GM19372 (cell line): ENCODE measurements around the gene ECI1.
"Not testable (repeated sequence)": the region's sequence is repeated elsewhere in the genome, so short reads cannot be mapped to it uniquely, and the experiment has no call there.

Experiments used
- ATAC-seq: cut with Tn5 transposase; IDR thresholded peaks from one replicate; pipeline ENCODE4 v1.9.1; 2021; ENCODE audit warnings: mild to moderate bottlenecking, low read depth, moderate library complexity; ENCODE audit not compliant: unreplicated experiment

ECI1 gene

DNA sequence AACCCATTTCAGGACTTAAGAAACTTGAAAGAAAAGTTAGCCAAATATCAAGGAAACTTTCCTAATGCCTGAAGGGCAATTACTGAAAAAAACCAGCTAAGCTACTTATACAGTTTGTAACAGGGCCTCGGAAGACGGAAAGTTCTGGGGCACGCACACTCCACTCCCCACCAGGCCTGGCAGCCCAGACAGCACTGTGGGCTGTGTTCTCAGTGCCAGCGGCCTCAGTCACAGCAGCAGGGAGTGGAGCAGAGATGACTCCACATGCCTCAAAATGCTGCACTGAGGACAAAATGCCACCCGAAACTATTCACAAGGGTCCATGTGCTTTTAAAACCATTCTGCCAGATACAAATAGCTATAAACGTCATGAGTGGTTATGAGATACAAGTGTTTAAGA lies 6.3 kb upstream of the ECI1 start:
- ATAC-seq: no peak

DNA sequence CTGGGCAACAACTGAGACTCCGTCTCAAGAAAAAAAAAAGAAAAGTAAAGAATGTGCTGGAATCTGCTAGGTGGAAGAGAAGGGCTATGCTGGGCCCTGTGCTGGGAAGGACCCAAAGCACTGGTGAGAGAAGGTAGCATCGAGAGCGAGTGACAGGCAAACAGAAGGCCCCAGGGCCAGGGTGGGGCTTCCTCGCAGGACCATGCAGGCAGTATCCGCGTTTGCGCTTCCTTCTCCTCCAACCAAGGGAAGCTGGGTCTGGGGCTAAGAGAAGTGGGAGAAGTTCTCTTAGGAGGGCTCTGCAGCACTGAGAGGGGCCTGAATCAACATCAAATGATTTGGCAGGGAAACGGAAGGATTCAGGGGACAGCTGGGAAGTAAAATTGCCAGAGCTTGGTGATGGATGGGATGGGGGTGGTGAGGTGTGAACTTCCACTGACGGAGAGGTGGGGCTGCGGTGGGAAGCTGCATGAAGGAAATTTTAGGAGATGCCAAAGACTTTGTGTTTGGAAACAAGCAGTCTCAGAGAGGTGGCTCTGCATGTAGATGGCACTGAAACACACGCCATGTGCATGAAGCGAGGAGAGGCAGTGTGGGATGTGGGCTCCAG lies 5.2 kb upstream of the ECI1 start:
- ATAC-seq: no peak

DNA sequence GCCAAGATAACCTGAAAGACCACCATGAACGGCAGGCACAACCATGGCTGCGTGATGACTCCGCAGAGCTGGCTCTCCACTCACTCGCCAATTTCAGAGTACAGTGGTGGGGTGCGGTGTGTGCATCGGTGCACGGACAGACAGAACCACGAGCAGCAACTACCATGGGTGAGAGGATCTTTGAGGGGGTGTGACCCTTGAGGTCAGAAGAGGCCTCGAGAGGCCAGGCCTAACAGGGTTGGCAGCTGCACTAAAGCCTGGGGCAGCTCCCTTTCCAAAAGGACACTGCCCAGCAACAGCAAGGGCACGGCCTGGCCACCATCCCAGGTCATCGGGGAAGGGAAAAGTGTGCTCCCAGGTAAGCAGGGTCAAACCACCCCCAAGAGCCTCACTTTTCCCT lies 1.9 kb upstream of the ECI1 start:
- no peak for ATAC-seq

DNA sequence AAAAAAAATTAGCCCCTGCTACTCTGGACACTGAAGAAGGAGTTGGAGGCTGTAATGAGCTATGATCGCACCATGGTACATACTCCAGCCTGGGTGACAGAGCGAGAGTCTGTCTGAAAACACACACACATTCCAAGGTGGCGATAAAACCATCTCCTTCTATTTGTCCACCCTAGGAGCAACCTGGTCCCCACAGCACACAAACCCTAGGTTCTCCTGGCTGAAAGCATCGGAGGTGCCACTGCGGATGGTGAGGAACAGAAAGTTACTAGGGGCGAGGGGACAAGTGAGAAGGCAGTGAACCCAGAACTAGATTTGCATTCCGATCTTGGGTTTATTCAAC lies 1.4 kb upstream of the ECI1 start:
- no peak for ATAC-seq

DNA sequence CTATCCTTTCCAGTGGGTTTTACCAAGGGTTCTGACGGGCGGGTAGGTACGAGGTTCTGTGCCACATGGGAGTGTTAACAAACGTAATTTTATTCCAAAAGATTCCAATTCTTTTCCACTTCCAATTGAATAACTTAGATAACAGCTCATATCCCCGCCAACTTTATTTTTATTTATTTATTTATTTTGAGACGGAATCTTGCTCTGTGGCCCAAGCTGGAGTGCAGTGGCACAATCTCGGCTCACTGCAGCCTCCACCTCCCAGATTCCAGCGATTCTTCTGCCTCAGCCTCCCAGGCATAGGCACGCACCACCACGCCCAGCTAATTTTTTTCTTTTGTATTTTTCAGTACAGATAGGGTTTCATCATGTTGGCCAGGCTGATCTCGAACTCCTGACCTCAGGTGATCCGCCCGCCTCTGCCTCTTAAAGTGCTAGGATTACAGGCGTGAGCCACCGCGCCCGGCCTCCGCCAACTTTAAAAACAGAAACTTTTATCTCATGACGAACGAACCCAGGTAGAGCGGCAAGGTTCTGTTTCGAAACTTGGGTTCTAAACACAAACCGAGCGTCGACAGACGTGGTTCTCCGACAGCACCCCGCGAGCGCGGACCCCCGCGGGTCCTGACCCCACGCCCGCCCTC lies 613 bp downstream of the ECI1 start:
- no peak for ATAC-seq

DNA sequence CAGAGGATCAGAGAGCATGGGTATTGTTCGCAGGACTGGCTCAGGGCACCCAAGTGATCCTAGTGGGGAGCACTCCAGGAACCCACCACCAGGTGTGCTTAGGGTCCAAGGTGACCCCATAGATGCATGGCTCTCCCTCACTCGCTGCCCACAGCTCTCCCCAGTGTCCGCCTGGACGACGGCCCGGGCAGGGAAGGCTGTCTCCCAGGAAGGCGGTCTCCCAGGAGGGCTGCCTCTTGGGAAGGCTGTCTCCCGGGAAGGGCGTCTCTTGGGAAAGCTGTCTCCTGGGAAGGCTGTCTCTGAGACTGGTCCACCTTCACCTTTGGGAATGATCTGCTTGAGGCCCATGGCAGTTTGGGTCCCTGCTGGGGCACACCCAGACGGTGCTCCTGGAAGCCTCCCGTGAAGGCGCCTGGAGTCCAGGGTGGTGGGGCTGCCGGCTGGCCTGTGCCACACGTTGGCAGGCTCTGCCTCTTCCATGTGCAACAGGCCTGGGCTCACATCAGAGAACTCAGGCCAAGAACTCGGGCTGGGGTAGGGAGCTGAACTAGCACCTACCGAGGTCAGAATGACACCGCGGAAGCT lies 5.0 kb downstream of the ECI1 start:
- no peak for ATAC-seq

DNA sequence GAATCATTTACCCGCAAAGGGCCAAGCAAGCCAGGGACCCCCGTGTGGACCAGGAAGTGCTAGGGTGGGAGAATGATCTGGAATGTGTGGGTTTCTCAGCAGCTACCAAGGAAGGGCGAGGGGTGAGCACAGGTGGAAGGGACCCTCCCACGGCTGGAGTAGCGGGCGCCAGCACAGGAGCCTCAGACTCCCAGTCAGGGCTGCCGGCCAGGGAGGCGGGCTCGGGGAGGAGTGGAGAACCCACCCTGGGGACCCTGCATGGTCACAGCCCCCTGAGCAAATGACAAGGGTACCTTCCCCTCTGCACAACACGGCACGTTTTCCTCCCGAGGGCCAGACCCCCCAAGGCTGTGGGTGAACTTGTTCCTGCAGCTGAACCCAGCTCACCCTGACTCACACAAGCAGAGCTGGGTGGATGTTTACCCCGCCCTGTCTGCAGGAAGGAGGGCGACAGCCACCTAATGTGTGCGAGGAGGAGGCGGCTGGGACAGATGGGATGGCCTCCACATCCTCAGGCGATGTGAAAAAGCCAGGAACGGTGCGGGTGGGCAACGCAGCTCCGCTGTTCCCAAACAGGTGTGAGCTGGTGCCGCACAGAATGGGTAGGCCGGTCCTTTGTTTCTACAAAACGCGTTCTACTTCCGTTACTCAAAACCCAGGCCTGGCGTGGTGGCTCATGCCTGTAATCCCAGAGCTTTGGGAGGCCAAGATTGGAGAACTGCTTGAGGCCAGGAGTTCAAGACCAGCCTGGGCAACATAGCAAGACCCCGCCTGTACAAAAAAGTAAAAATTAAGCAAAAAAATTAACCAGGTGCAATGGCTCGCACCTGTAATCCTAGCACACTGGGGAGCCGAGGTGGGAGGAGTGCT lies 6.2 kb downstream of the ECI1 start:
- no peak for ATAC-seq

DNA sequence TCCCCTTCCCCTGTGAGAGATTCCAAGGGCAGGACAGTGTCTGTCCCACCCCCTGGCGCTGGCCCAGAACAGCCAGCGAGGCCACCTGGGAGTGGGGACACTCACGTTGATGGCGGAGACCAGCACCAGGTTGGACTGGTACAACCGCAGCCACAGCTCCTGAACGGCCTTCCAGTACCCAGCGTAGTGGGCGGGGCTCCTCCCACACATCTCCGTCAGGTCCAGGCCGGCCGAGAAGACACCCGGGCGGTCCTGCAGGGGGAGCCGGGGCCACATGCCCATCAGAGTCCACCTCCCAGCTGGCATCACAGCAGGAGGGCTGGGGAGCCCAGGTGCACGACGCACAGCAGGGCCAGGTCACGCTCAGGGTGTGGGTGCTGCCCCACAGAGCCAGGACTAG lies 7.1 kb downstream of the ECI1 start:
- ATAC-seq: no peak

DNA sequence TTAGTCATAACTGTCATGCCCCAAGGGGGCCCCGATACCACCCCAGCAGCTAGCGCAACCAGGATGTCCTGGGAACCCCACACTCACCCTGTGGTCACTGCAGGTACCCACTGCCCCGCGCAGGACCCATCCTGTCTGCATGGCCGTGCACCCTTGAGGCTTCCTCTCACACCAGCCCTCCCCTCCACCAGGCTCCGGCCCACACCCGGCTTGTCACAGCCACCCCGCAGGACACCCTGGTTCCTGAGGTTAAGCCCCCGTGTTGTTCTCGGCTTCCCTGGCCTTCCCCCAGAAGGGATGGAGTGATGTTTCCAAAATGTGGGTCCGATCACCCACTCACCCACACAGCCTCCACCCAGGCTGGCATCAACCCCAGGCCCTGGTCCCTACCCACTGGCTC lies 7.6 kb downstream of the ECI1 start:
- ATAC-seq: no peak

DNA sequence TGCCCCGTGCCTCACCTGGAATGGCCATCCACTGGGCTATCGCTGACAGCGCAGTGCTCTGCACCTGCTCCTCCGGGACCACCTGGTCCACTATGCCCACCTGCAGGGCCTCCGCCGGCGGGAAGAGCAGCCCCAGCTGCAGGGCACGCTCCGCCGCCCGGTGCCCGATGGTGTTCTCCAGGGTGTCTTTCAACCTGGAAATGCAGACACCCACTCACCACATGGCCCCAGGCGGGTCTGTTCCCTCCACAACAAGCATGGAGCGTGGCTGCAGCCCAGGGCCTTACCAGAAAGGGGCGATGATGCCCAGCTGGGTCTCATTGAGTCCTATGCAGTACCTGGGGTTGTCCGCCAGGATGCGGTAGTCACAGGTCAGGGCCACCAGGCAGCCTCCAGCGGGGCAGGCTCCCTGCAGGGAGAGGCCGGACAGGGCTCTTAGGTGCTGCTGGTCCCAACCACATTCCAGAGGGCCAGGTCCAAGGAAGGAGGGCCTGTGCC lies 8.3 kb downstream of the ECI1 start:
- ATAC-seq: no peak

DNA sequence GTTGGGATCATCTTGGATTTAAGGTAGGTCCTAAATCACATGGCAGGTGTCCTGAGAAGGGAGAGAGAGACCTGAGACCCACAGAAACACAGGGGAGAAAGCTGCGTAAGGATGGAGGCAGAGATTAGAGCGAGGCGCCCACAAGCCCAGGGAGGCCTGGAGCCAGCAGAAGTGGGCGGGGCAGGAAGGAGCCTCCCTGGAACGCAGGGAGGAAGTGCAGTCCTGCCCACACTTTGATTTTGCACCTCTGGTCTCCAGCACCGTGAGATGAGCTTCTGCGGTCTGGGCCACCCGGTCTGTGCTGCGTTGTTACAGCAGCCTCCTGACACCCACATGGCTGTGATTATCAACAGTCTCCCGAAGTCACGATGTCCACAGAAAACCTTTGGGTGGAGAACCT lies 8.8 kb downstream of the ECI1 start:
- ATAC-seq: no peak

DNA sequence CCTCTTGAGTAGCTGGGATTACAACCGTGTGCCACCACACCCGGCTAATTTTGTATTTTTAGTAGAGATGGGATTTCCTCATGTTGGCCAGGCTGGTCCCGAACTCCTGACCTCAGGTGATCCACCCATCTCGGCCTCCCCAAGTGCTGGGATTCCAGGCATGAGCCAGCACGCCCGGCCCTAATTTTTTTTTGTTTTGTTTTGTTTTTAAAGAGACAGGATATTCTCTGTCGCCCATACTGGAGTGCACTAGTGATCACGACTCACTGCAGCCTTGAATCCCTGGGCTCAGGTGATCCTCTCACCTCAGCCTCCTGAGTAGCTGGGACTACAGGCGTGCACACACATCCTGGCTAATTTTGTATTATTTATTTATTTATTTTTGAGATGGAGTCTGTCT lies 11.1 kb downstream of the ECI1 start:
- not testable (repeated sequence) for ATAC-seq

DNA sequence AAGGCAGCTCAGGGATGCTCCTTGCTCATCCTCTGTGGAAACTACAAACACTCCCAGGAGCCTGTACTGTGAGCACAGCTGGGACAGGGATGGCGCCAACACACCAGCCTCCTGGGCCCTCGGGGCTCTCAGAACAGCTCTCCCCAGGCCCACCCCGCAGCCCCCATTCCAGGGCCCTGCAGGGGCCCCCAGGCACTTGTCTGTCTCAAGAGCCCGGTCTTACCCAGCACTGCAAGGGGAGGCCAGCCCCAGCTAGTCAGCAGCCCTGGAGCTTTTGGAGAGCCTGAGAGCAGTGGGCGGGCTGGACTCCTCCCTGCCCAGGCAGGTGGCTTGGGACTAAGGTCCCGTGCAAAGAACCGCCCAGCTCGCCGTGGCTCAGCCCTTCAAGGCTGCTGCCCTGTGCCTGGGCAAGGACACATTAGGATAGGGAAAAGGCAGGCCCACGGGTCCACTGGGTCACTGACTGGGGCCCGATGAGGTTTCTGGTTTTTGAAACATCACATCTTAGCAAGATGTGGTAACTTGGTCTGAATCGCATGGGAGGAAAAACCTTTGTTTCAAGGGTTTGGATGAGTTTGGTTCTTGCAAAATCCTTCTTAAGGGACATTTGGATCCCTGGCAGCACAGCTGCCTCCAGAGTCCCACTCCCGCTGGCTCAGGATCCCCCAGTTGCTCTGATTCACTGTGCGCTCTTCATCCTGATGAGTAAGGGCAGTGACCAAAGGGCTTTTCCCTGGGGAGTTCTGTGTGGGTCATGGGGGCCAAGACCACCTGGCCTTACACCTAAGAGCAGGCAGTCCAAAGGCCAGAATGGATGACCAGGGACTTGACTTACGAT lies 12.3 kb downstream of the ECI1 start:
- ATAC-seq: no peak

DNA sequence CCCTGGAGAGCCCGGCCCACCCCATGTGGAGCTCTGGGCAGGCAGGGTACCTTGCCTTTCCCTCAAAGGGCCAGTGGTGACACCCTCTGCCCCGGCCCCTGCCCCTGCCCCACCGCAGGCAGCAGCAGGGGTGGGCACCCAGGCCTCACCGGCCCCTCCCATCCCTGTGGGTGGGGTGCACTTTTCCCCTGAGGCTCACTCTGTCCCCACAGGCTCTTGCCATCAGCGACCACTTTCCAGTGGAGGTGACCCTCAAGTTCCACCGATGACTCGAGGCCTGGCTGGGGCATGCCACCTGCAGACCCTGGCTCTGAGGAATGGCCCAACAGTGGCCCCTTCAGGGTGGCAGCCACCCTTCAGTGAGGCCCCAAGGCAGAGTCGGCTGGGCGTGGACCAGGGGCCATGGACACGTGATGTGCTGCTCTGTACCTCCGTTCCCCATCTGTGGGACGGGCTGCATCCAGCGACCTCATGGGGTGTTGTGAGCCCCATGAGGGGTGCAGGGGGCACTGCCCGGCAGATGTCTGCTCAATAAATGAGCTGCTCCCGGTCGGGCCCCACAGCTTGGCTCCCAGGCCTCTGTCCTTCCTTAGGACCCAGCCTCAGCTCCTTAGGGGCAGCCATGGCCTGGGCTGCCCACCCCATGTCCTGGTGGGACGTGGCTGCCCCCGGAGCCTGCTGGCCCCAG lies 13.1 kb downstream of the ECI1 start:
- no peak for ATAC-seq

DNA sequence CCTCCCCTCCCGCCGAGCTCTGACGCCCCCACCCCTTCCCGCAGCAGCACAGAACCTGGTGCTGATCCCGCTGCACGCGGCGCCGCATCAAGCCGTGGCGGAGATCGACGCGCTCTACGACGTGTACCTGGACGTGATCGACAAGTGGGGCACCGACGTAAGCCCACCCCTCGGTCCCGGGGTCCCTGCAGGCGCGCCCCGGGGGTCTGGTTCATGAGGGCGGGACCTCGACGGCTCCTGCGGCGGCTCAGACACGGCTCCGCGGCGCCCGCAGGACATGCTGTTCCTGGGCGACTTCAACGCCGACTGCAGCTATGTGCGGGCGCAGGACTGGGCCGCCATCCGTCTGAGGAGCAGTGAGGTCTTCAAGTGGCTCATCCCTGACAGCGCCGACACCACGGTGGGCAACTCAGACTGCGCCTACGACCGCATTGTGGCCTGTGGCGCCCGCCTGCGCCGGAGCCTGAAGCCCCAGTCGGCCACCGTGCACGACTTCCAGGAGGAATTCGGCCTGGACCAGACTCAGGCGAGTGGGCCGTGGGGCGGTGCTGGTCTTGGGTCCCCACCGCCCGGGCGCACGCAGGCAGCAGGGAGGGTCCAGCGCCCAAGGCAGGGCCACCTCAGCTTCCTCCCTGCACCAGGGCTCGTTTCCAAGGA lies 13.8 kb downstream of the ECI1 start:
- ATAC-seq: no peak

DNA sequence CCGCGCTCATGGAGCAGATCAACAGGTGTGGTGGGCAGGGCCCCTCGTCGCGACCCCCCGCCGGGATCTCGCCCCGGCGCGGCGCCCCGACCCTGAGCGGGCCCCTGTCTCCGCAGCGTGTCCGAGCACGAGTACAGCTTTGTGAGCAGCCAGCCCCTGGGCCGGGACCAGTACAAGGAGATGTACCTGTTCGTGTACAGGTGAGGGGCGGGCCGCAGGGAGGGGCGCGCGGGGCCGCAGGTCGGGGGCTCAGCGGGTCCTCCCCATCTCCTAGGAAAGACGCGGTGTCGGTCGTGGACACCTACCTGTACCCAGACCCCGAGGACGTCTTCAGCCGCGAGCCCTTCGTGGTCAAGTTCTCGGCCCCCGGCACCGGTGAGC lies 14.3 kb downstream of the ECI1 start:
- ATAC-seq: no peak

DNA sequence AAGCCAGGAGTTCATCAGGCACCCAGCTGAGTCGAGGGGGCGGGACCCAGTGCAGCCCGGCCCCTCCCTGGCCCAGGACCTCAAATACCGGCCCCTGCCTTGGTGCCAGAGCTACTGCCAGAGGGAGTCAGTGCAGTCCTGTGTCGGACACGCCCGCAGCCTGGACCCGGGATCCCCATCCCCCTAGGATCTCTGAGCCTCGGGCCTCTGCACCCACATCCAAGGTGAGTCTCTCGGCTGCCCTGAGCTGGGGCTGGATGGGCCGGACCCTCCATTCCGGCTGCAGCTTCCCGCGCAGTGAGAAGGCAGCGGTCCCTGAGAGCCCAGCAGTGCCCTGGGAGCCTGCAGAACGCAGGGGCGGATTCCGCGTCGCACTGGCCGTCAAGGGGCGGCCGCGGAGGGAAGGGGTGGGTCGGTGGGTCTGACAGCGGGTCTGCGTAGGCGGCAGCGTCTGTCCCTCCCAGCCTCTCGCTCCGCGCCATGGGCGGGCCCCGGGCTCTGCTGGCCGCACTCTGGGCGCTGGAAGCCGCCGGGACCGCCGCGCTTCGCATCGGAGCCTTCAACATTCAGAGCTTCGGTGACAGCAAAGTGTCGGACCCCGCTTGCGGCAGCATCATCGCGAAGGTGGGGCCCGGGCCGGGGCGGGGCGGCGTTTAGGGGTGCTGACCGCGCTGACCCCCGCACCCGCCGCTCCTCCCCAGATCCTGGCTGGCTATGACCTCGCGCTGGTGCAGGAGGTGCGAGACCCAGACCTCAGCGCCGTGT lies 14.9 kb downstream of the ECI1 start, which contains the start of gene DNASE1L2:
TSS of gene DNASE1L2 (plus strand) at position 108 of the 765 bp plus-strand sequence. CDS start at position 481, 373 bp downstream.
- no peak for ATAC-seq

DNA sequence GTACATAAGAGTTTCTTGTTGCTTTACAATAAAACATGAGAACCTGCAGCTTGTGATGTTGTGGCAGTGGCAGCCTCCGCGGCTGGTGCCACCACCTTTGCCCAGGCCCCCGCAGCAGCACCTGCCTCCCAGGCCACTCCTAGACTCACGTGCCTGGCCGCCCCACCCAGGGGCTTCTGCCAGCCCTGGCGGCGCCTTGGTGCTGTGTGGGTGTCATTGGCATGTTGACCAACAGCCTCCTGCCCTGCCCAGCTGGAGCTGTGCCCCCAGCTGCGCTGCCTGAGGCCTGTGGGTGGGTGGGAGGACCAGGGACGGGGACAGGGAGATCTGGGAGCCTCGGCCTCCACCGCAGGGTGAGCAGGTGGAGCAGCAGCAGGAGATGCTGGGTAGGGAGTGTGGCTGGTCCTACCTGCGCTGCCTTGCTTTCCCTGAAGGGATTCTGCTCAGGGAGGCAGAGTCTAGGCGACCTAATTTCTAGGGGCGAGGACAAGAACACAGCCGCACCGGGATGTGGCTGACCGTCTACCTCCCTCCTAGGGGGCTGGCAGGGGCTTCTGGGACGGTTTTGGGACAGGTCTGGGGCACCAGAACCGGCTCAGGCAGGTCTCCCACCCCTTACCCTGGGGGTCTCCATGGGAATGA lies 15.6 kb downstream of the ECI1 start:
- ATAC-seq: no peak
